H1 (cell line): ENCODE measurements around the gene KCNH1. TPM values are rescaled to one million over a fixed set of nuclear protein-coding genes. Genes with fewer than 3 reads are reported as not detected.

Experiments used
- BRCA1 ChIP-seq: IDR thresholded peaks from 2 replicates; pipeline ENCODE4 v1.6.1; 2012; ENCODE audit warnings: low read depth, low read length, improper control_type of control experiment
- KDM5A ChIP-seq: fragments of 200-600 bp; IDR thresholded peaks from 2 replicates; pipeline ENCODE4 v1.7.1; 2012; ENCODE audit warnings: mild to moderate bottlenecking, low read length, inconsistent platforms, mixed read lengths
- SP2 ChIP-seq: IDR thresholded peaks from 2 replicates; pipeline ENCODE4 v1.6.1; 2012; ENCODE audit warnings: mild to moderate bottlenecking, low read length, inconsistent platforms
- SRF ChIP-seq: IDR thresholded peaks from 2 replicates; pipeline ENCODE4 v1.6.1; 2011; ENCODE audit warnings: mild to moderate bottlenecking, low read depth, low read length, moderate library complexity
- polyA plus RNA-seq, 7 experiments: library from polyadenylated mRNA; depleted of rRNA in 3 of 7; stranded (reverse) in 5 of 7; unstranded in 2 of 7; fragments of >200 nt in 5 of 7; fragments of 200-250 nt in 2 of 7; gene quantifications; 1 replicate in 5 of 7; 2 replicates in 1 of 7; 4 replicates in 1 of 7; pipeline versions ENCODE4 v1.2.1 to v1.2.3, GENCODE V29; 2011 to 2013; ENCODE audit warnings: missing spikeins in 2 of 7, mixed read lengths in 2 of 7
- total RNA-seq: library from RNA; stranded (reverse); fragmentation: NEBNext Ultra II Directional; extraction: Animal tissue kit (Norgen Biotek cat#: 25700); gene quantifications from 2 replicates; pipeline ENCODE4 v1.2.1, GENCODE V29; 2021
- TF ChIP-seq, protein P1 (sequence below): fragments of 300-600 bp; sonication (generic); IDR thresholded peaks from 2 replicates; pipeline ENCODE4 v1.7.1; 2012; ENCODE audit warnings: low read length, moderate library complexity, mild to moderate bottlenecking, inconsistent platforms; ENCODE audit not compliant: insufficient replicate concordance
- TF ChIP-seq, protein P2 (sequence below): IDR thresholded peaks from 2 replicates; pipeline ENCODE4 v1.6.1; 2012; ENCODE audit warnings: inconsistent platforms
- TF ChIP-seq, protein P3 (sequence below), 3 experiments: IDR thresholded peaks; 1 replicate in 2 of 3; 2 replicates in 1 of 3; pipeline versions ENCODE4 v1.5.1 to v1.6.1; 2011; ENCODE audit warnings: low read length in 3 of 3, mild to moderate bottlenecking in 3 of 3, inconsistent platforms in 2 of 3, low read depth in 1 of 3, moderate library complexity in 1 of 3; ENCODE audit not compliant: insufficient read depth in 1 of 3; ENCODE audit errors: control extremely low read depth in 1 of 3

The KCNH1 gene
- total and polyA plus RNA-seq, 2 of the 8 experiments (the other 6 are each of a cell fraction or from before 2014, with no cell fraction given) = 0.27 to 0.34 TPM

DNA sequence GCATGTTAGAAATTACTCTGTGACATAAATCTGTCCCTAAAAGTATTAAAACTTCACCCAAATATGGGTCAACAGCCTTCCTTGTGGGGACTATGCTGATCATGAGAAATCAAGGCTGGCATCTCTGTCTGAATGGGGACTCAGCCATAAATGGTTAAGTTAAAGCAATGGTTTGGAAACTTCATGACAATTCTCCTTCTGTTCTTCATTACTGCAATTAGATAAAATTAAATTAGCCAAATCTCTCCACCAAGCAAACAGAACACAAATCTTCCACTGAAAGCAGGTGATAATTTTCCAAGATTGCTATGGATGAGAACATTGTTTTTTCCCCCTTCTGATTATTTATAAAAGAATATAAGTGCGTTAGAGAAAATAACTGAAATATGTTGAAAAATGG lies 346.1 kb downstream of the KCNH1 start (continued):
- TF ChIP-seq, protein P1, sequence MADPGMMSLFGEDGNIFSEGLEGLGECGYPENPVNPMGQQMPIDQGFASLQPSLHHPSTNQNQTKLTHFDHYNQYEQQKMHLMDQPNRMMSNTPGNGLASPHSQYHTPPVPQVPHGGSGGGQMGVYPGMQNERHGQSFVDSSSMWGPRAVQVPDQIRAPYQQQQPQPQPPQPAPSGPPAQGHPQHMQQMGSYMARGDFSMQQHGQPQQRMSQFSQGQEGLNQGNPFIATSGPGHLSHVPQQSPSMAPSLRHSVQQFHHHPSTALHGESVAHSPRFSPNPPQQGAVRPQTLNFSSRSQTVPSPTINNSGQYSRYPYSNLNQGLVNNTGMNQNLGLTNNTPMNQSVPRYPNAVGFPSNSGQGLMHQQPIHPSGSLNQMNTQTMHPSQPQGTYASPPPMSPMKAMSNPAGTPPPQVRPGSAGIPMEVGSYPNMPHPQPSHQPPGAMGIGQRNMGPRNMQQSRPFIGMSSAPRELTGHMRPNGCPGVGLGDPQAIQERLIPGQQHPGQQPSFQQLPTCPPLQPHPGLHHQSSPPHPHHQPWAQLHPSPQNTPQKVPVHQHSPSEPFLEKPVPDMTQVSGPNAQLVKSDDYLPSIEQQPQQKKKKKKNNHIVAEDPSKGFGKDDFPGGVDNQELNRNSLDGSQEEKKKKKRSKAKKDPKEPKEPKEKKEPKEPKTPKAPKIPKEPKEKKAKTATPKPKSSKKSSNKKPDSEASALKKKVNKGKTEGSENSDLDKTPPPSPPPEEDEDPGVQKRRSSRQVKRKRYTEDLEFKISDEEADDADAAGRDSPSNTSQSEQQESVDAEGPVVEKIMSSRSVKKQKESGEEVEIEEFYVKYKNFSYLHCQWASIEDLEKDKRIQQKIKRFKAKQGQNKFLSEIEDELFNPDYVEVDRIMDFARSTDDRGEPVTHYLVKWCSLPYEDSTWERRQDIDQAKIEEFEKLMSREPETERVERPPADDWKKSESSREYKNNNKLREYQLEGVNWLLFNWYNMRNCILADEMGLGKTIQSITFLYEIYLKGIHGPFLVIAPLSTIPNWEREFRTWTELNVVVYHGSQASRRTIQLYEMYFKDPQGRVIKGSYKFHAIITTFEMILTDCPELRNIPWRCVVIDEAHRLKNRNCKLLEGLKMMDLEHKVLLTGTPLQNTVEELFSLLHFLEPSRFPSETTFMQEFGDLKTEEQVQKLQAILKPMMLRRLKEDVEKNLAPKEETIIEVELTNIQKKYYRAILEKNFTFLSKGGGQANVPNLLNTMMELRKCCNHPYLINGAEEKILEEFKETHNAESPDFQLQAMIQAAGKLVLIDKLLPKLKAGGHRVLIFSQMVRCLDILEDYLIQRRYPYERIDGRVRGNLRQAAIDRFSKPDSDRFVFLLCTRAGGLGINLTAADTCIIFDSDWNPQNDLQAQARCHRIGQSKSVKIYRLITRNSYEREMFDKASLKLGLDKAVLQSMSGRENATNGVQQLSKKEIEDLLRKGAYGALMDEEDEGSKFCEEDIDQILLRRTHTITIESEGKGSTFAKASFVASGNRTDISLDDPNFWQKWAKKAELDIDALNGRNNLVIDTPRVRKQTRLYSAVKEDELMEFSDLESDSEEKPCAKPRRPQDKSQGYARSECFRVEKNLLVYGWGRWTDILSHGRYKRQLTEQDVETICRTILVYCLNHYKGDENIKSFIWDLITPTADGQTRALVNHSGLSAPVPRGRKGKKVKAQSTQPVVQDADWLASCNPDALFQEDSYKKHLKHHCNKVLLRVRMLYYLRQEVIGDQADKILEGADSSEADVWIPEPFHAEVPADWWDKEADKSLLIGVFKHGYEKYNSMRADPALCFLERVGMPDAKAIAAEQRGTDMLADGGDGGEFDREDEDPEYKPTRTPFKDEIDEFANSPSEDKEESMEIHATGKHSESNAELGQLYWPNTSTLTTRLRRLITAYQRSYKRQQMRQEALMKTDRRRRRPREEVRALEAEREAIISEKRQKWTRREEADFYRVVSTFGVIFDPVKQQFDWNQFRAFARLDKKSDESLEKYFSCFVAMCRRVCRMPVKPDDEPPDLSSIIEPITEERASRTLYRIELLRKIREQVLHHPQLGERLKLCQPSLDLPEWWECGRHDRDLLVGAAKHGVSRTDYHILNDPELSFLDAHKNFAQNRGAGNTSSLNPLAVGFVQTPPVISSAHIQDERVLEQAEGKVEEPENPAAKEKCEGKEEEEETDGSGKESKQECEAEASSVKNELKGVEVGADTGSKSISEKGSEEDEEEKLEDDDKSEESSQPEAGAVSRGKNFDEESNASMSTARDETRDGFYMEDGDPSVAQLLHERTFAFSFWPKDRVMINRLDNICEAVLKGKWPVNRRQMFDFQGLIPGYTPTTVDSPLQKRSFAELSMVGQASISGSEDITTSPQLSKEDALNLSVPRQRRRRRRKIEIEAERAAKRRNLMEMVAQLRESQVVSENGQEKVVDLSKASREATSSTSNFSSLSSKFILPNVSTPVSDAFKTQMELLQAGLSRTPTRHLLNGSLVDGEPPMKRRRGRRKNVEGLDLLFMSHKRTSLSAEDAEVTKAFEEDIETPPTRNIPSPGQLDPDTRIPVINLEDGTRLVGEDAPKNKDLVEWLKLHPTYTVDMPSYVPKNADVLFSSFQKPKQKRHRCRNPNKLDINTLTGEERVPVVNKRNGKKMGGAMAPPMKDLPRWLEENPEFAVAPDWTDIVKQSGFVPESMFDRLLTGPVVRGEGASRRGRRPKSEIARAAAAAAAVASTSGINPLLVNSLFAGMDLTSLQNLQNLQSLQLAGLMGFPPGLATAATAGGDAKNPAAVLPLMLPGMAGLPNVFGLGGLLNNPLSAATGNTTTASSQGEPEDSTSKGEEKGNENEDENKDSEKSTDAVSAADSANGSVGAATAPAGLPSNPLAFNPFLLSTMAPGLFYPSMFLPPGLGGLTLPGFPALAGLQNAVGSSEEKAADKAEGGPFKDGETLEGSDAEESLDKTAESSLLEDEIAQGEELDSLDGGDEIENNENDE = no peak
- TF ChIP-seq SRF (no peak), SP2 (no peak), KDM5A (no peak), BRCA1 (no peak)
- TF ChIP-seq, protein P2, sequence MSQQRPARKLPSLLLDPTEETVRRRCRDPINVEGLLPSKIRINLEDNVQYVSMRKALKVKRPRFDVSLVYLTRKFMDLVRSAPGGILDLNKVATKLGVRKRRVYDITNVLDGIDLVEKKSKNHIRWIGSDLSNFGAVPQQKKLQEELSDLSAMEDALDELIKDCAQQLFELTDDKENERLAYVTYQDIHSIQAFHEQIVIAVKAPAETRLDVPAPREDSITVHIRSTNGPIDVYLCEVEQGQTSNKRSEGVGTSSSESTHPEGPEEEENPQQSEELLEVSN = no peak
- TF ChIP-seq, protein P3, sequence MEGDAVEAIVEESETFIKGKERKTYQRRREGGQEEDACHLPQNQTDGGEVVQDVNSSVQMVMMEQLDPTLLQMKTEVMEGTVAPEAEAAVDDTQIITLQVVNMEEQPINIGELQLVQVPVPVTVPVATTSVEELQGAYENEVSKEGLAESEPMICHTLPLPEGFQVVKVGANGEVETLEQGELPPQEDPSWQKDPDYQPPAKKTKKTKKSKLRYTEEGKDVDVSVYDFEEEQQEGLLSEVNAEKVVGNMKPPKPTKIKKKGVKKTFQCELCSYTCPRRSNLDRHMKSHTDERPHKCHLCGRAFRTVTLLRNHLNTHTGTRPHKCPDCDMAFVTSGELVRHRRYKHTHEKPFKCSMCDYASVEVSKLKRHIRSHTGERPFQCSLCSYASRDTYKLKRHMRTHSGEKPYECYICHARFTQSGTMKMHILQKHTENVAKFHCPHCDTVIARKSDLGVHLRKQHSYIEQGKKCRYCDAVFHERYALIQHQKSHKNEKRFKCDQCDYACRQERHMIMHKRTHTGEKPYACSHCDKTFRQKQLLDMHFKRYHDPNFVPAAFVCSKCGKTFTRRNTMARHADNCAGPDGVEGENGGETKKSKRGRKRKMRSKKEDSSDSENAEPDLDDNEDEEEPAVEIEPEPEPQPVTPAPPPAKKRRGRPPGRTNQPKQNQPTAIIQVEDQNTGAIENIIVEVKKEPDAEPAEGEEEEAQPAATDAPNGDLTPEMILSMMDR (IDR thresholded peaks at IDR 0.05; ENCODE audit: control extremely low read depth in 1 of 3, insufficient read depth in 1 of 3, low read depth in 1 of 3, low read length in 3 of 3) = no peak
